GM12891 (cell line): ENCODE data around the gene CST8.

Experiments
- PAX5 ChIP-seq: IDR thresholded peaks from 2 replicates; pipeline ENCODE4 v1.6.1; 2011; ENCODE audit warnings: low read length, moderate library complexity, mild to moderate bottlenecking; ENCODE audit not compliant: insufficient read depth, severe bottlenecking
- POLR2A ChIP-seq: IDR thresholded peaks from 2 replicates; pipeline ENCODE4 v1.6.1; 2011; ENCODE audit warnings: low read depth, low read length, control low read depth
- POLR2AphosphoS5 ChIP-seq: IDR thresholded peaks from 2 replicates; pipeline ENCODE4 v1.6.1; 2011; ENCODE audit warnings: low read depth, low read length, control low read depth
- SPI1 ChIP-seq: IDR thresholded peaks from 2 replicates; pipeline ENCODE4 v1.6.1; 2011; ENCODE audit warnings: low read depth, low read length, control low read depth
- TAF1 ChIP-seq: IDR thresholded peaks from 2 replicates; pipeline ENCODE4 v1.6.1; 2011; ENCODE audit warnings: low read depth, low read length, control low read depth

- no peak for TF ChIP-seq POLR2A
- TF ChIP-seq POLR2AphosphoS5 = no peak
- no peak for TF ChIP-seq SPI1
- TF ChIP-seq TAF1 = no peak
- TF ChIP-seq PAX5 = no peak
These were observed 22.2 kb downstream of the CST8 start for GRCh38 chr20:23513164-23513563.
